ENCODE data around the gene ELL. TPM values are rescaled to one million over a fixed set of nuclear protein-coding genes. Genes with fewer than 3 reads are reported as not detected.
A peak's percentile ranks its signal among the peaks of the same experiment; 100 is the strongest.

Gene ELL
- total RNA-seq, 1 donor: 18.5 TPM

GRCh38 chr19:18500799-18501198, 21.1 kb downstream of the ELL start:
- H3K79me2 ChIP-seq (ENCODE audit: insufficient read depth, low read length): peaks cover 100% of the 10 kb centered on the region
- H2AFZ ChIP-seq (ENCODE audit: low read length): no peak overlapping the region
- DNase-seq (ENCODE audit: insufficient read length, low spot score, missing footprints): no peak
- no peaks in the 10 kb centered on the region for H3K27me3 ChIP-seq (ENCODE audit: insufficient read depth, low read length)
- no peaks in the 10 kb centered on the region for H3K36me3 ChIP-seq (ENCODE audit: insufficient read depth, low read length)
- no peak for TF ChIP-seq CTCF (IDR thresholded peaks at IDR 0.05; ENCODE audit: extremely low read depth, low read depth, low read length)
- H3K9me3 ChIP-seq (ENCODE audit: low read depth, low read length): no peaks in the 10 kb centered on the region
- H3K4me1 ChIP-seq (ENCODE audit: insufficient read depth, low read length): peaks cover 15% of the 10 kb centered on the region
- peaks cover 94% of the 10 kb centered on the region for H4K20me1 ChIP-seq (ENCODE audit: insufficient read depth, low read length)
- no peak overlapping the region for H3K4me2 ChIP-seq (ENCODE audit: insufficient read depth, low read length)
- H3K4me3 ChIP-seq (ENCODE audit: insufficient read depth, low read length): no peak overlapping the region
- H3K27ac ChIP-seq (ENCODE audit: low read depth, low read length): no peak overlapping the region

- H3K27ac ChIP-seq (ENCODE audit: low read depth, low read length): no peak overlapping the region
- no peak overlapping the region for H2AFZ ChIP-seq (ENCODE audit: low read length)
- H3K79me2 ChIP-seq (ENCODE audit: insufficient read depth, low read length): peaks cover 100% of the 10 kb centered on the region
- H3K9me3 ChIP-seq (ENCODE audit: low read depth, low read length): no peaks in the 10 kb centered on the region
- no peaks in the 10 kb centered on the region for H3K27me3 ChIP-seq (ENCODE audit: insufficient read depth, low read length)
- H3K4me1 ChIP-seq (ENCODE audit: insufficient read depth, low read length): peaks cover 15% of the 10 kb centered on the region
- peaks cover 94% of the 10 kb centered on the region for H4K20me1 ChIP-seq (ENCODE audit: insufficient read depth, low read length)
- H3K4me3 ChIP-seq (ENCODE audit: insufficient read depth, low read length): no peak overlapping the region
- H3K4me2 ChIP-seq (ENCODE audit: insufficient read depth, low read length): no peak overlapping the region
- no peaks in the 10 kb centered on the region for H3K36me3 ChIP-seq (ENCODE audit: insufficient read depth, low read length)
- no peak for TF ChIP-seq CTCF (IDR thresholded peaks at IDR 0.05; ENCODE audit: extremely low read depth, low read depth, low read length)
- peak; percentile 89 for DNase-seq (ENCODE audit: insufficient read length, low spot score, missing footprints)
Measured at GRCh38 chr19:18500376-18500775, 21.5 kb downstream of the ELL start.

- Histone ChIP-seq H3K9me3 (ENCODE audit: low read depth, low read length) (no peaks in the 10 kb centered on the region), H3K36me3 (ENCODE audit: insufficient read depth, low read length) (no peaks in the 10 kb centered on the region), H3K4me2 (ENCODE audit: insufficient read depth, low read length) (no peak overlapping the region), H3K27me3 (ENCODE audit: insufficient read depth, low read length) (no peaks in the 10 kb centered on the region), H3K4me3 (ENCODE audit: insufficient read depth, low read length) (no peak overlapping the region), H3K27ac (ENCODE audit: low read depth, low read length) (peak overlapping the region; percentile 30), H2AFZ (ENCODE audit: low read length) (no peak overlapping the region), H3K4me1 (ENCODE audit: insufficient read depth, low read length) (peaks cover 19% of the 10 kb centered on the region), H4K20me1 (ENCODE audit: insufficient read depth, low read length) (peaks cover 94% of the 10 kb centered on the region), H3K79me2 (ENCODE audit: insufficient read depth, low read length) (peaks cover 100% of the 10 kb centered on the region)
- TF ChIP-seq CTCF (IDR thresholded peaks at IDR 0.05; ENCODE audit: extremely low read depth, low read depth, low read length): no peak
- DNase-seq (ENCODE audit: insufficient read length, low spot score, missing footprints): peak; percentile 81
Measured at GRCh38 chr19:18499055-18499775, 22.7 kb downstream of the ELL start.

- no peaks in the 10 kb centered on the region for H3K36me3 ChIP-seq (ENCODE audit: insufficient read depth, low read length)
- H2AFZ ChIP-seq (ENCODE audit: low read length): no peak overlapping the region
- H3K9me3 ChIP-seq (ENCODE audit: low read depth, low read length): no peaks in the 10 kb centered on the region
- H3K4me3 ChIP-seq (ENCODE audit: insufficient read depth, low read length): no peak overlapping the region
- H3K27me3 ChIP-seq (ENCODE audit: insufficient read depth, low read length): no peaks in the 10 kb centered on the region
- DNase-seq (ENCODE audit: insufficient read length, low spot score, missing footprints): no peak
- H3K4me2 ChIP-seq (ENCODE audit: insufficient read depth, low read length): no peak overlapping the region
- H3K27ac ChIP-seq (ENCODE audit: low read depth, low read length): no peak overlapping the region
- peaks cover 25% of the 10 kb centered on the region for H3K4me1 ChIP-seq (ENCODE audit: insufficient read depth, low read length)
- H4K20me1 ChIP-seq (ENCODE audit: insufficient read depth, low read length): peaks cover 93% of the 10 kb centered on the region
- TF ChIP-seq CTCF (IDR thresholded peaks at IDR 0.05; ENCODE audit: extremely low read depth, low read depth, low read length): no peak
- H3K79me2 ChIP-seq (ENCODE audit: insufficient read depth, low read length): peaks cover 100% of the 10 kb centered on the region
Measured at GRCh38 chr19:18496980-18497256, 25.0 kb downstream of the ELL start.

Measured in osteoblast (primary cell).